Astrocyte (in vitro differentiated cells and primary cell): ENCODE data around the gene C1QTNF12. TPM values are rescaled to one million over a fixed set of nuclear protein-coding genes. Genes with fewer than 3 reads are reported as not detected.

Experiments used
- DNase-seq: peaks from one replicate; pipeline ENCODE4 v3.0.0-alpha.2; 2010; ENCODE audit warnings: low read depth
- FAIRE-seq: peaks from 2 replicates; lab custom pipeline; 2011; peaks lifted over from hg19 to GRCh38; lab: Jason Lieb, UNC
- H2AFZ ChIP-seq: 2 replicates; pipeline ENCODE4 v1.6.0; 2012; ENCODE audit warnings: low read depth, low read length, inconsistent platforms
- H3K27ac ChIP-seq: 2 replicates; pipeline ENCODE4 v1.5.1; 2011; ENCODE audit warnings: low read depth, low read length, inconsistent platforms
- H3K27me3 ChIP-seq: 2 replicates; pipeline ENCODE4 v1.6.0; 2011; ENCODE audit warnings: low read length, inconsistent platforms; ENCODE audit not compliant: insufficient read depth
- H3K36me3 ChIP-seq: 2 replicates; pipeline ENCODE4 v1.5.1; 2011; ENCODE audit warnings: low read length, inconsistent platforms; ENCODE audit not compliant: insufficient read depth
- H3K4me1 ChIP-seq: 2 replicates; pipeline ENCODE4 v1.5.1; 2011; ENCODE audit warnings: low read length, inconsistent platforms; ENCODE audit not compliant: insufficient read depth
- H3K4me2 ChIP-seq: 2 replicates; pipeline ENCODE4 v1.6.0; 2012; ENCODE audit warnings: low read length, inconsistent platforms
- H3K4me3 ChIP-seq: 2 replicates; pipeline ENCODE4 v1.5.1; 2011; ENCODE audit warnings: low read depth, mild to moderate bottlenecking, low read length, inconsistent platforms; ENCODE audit not compliant: insufficient read depth
- H3K79me2 ChIP-seq: 2 replicates; pipeline ENCODE4 v1.6.0; 2012; ENCODE audit warnings: mild to moderate bottlenecking, low read length, inconsistent platforms; ENCODE audit not compliant: insufficient read depth
- H3K9ac ChIP-seq: 2 replicates; pipeline ENCODE4 v1.6.0; 2012; ENCODE audit warnings: mild to moderate bottlenecking, low read length, inconsistent platforms
- H3K9me3 ChIP-seq: 2 replicates; pipeline ENCODE4 v1.5.1; 2012; ENCODE audit warnings: low read depth, mild to moderate bottlenecking, low read length, inconsistent platforms; ENCODE audit not compliant: insufficient read depth
- H4K20me1 ChIP-seq: 2 replicates; pipeline ENCODE4 v1.6.0; 2012; ENCODE audit warnings: low read length, inconsistent platforms; ENCODE audit not compliant: insufficient read depth
- H3K27ac Mint-ChIP-seq: one replicate; pipeline ENCODE4 v1.8.0; 2021; ENCODE audit warnings: mild to moderate bottlenecking, mixed read lengths; ENCODE audit not compliant: unreplicated experiment
- H3K27me3 Mint-ChIP-seq: one replicate; pipeline ENCODE4 v1.8.0; 2021; ENCODE audit warnings: low read depth, mixed read lengths; ENCODE audit not compliant: unreplicated experiment
- H3K36me3 Mint-ChIP-seq: one replicate; pipeline ENCODE4 v1.8.0; 2021; ENCODE audit warnings: low read depth, mixed read lengths; ENCODE audit not compliant: unreplicated experiment
- H3K4me1 Mint-ChIP-seq: one replicate; pipeline ENCODE4 v1.8.0; 2021; ENCODE audit warnings: low read depth, mixed read lengths; ENCODE audit not compliant: unreplicated experiment
- H3K4me3 Mint-ChIP-seq: one replicate; pipeline ENCODE4 v1.8.0; 2021; ENCODE audit warnings: mild to moderate bottlenecking, moderate library complexity, mixed read lengths; ENCODE audit not compliant: unreplicated experiment
- H3K9me3 Mint-ChIP-seq: one replicate; pipeline ENCODE4 v1.8.0; 2021; ENCODE audit warnings: mild to moderate bottlenecking, mixed read lengths; ENCODE audit not compliant: unreplicated experiment
- EZH2 ChIP-seq: IDR thresholded peaks from 2 replicates; pipeline ENCODE4 v1.6.1; 2012; ENCODE audit warnings: mild to moderate bottlenecking, low read length, inconsistent platforms; ENCODE audit not compliant: insufficient read depth
- total RNA-seq: library from RNA; stranded (reverse); gene quantifications from 2 replicates; pipeline ENCODE4 v1.2.1, GENCODE V29; 2021
- TF ChIP-seq, protein P1 (sequence below): IDR thresholded peaks from 2 replicates; pipeline ENCODE4 v1.5.1; 2011; ENCODE audit warnings: low read depth, mild to moderate bottlenecking, inconsistent platforms, low read length, moderate library complexity; ENCODE audit not compliant: insufficient read depth

C1QTNF12 gene
- total RNA-seq, 1 donor from 2014 or later = 3.9 TPM

GRCh38 chr1:1294250-1294890 is 47.8 kb upstream of the C1QTNF12 start:
- Histone ChIP-seq H3K4me3 (no peak overlapping the region), H3K27ac (no peak overlapping the region), H2AFZ (no peak overlapping the region), H3K9me3 (no peaks in the 10 kb centered on the region), H4K20me1 (peaks cover 15% of the 10 kb centered on the region), H3K4me2 (no peak overlapping the region), H3K4me1 (no peaks in the 10 kb centered on the region), H3K79me2 (no peaks in the 10 kb centered on the region), H3K36me3 (no peaks in the 10 kb centered on the region), H3K9ac (no peak overlapping the region), H3K27me3 (no peaks in the 10 kb centered on the region)
- DNase-seq (no peak), FAIRE-seq (no peak)
- no peak overlapping the region for H3K4me3 Mint-ChIP-seq
- H3K27me3 Mint-ChIP-seq = no peaks in the 10 kb centered on the region
- no peak for TF ChIP-seq EZH2
- TF ChIP-seq, protein P1, sequence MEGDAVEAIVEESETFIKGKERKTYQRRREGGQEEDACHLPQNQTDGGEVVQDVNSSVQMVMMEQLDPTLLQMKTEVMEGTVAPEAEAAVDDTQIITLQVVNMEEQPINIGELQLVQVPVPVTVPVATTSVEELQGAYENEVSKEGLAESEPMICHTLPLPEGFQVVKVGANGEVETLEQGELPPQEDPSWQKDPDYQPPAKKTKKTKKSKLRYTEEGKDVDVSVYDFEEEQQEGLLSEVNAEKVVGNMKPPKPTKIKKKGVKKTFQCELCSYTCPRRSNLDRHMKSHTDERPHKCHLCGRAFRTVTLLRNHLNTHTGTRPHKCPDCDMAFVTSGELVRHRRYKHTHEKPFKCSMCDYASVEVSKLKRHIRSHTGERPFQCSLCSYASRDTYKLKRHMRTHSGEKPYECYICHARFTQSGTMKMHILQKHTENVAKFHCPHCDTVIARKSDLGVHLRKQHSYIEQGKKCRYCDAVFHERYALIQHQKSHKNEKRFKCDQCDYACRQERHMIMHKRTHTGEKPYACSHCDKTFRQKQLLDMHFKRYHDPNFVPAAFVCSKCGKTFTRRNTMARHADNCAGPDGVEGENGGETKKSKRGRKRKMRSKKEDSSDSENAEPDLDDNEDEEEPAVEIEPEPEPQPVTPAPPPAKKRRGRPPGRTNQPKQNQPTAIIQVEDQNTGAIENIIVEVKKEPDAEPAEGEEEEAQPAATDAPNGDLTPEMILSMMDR = no peak
- H3K27ac Mint-ChIP-seq = no peak overlapping the region
- no peaks in the 10 kb centered on the region for H3K36me3 Mint-ChIP-seq
- H3K4me1 Mint-ChIP-seq = no peaks in the 10 kb centered on the region
- H3K9me3 Mint-ChIP-seq = no peaks in the 10 kb centered on the region

GRCh38 chr1:1293263-1294249 is 47.0 kb upstream of the C1QTNF12 start:
- Histone ChIP-seq H3K4me2 (no peak overlapping the region), H4K20me1 (peaks cover 8% of the 10 kb centered on the region), H3K79me2 (no peaks in the 10 kb centered on the region), H3K9ac (no peak overlapping the region), H3K27me3 (no peaks in the 10 kb centered on the region), H3K4me1 (no peaks in the 10 kb centered on the region), H3K36me3 (no peaks in the 10 kb centered on the region), H3K27ac (no peak overlapping the region), H3K9me3 (no peaks in the 10 kb centered on the region), H2AFZ (no peak overlapping the region), H3K4me3 (no peak overlapping the region)
- Mint-ChIP-seq H3K27me3 (no peaks in the 10 kb centered on the region), H3K27ac (no peak overlapping the region), H3K4me1 (no peaks in the 10 kb centered on the region), H3K4me3 (no peak overlapping the region), H3K36me3 (no peaks in the 10 kb centered on the region), H3K9me3 (no peaks in the 10 kb centered on the region)
- TF ChIP-seq, protein P1 = no peak
- TF ChIP-seq EZH2 = no peak
- FAIRE-seq (no peak), DNase-seq (no peak)
